ENCODE results near the gene TMEM131. TPM values are rescaled to one million over a fixed set of nuclear protein-coding genes. Genes with fewer than 3 reads are reported as not detected.
A peak's percentile ranks its signal among the peaks of the same experiment; 100 is the strongest.
"Not testable (repeated sequence)": the region's sequence is repeated elsewhere in the genome, so short reads cannot be mapped to it uniquely, and the experiment has no call there.

Gene TMEM131, protein sequence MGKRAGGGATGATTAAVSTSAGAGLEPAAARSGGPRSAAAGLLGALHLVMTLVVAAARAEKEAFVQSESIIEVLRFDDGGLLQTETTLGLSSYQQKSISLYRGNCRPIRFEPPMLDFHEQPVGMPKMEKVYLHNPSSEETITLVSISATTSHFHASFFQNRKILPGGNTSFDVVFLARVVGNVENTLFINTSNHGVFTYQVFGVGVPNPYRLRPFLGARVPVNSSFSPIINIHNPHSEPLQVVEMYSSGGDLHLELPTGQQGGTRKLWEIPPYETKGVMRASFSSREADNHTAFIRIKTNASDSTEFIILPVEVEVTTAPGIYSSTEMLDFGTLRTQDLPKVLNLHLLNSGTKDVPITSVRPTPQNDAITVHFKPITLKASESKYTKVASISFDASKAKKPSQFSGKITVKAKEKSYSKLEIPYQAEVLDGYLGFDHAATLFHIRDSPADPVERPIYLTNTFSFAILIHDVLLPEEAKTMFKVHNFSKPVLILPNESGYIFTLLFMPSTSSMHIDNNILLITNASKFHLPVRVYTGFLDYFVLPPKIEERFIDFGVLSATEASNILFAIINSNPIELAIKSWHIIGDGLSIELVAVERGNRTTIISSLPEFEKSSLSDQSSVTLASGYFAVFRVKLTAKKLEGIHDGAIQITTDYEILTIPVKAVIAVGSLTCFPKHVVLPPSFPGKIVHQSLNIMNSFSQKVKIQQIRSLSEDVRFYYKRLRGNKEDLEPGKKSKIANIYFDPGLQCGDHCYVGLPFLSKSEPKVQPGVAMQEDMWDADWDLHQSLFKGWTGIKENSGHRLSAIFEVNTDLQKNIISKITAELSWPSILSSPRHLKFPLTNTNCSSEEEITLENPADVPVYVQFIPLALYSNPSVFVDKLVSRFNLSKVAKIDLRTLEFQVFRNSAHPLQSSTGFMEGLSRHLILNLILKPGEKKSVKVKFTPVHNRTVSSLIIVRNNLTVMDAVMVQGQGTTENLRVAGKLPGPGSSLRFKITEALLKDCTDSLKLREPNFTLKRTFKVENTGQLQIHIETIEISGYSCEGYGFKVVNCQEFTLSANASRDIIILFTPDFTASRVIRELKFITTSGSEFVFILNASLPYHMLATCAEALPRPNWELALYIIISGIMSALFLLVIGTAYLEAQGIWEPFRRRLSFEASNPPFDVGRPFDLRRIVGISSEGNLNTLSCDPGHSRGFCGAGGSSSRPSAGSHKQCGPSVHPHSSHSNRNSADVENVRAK (N-terminal part only)
- 10 to 100 TPM; 20.0 to 21.4 TPM for total RNA-seq

DNA sequence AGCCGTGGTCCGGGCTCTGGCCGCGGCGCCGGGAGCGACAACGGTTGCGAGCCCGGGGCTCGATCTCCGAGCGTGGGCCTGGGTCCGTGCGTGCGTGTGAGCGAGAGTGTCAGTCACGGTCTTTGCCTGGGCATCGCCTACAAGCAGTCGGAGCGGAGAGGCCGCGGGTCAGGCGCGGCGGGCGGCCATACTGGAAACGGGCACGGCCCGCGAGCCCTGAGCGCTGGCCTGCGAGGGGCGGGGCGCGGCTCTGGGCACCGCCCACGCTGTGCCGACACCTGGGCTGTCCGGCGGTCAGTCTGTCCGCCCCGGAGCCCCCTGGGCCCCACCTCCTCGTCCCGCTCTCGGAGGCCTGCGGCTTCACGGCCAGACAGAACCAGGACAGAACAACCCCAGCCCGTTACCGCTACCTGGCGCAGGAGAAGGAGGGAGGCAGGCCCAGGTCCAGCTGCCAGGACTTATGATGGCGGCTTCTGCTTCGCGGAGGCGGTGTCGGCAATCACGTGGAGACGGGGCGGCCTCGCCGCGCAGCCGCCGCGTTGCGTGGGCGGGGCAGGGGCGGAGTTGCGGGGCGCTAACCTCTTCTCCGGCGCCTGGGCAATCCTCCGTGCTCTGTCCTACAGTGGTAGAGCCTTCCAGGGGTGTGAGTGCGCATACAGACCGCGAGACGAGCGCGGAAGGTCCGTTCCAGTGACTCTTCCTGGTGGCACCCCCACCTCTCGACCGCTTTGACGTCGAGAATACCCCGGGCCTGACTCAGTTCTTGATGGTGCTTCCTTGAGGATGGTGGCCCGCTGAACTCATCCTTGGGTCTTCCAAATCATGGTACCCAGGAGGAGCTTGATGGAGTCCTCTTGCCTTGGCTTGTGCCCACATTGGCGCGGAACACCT lies at the start of gene TMEM131:
TSS of gene TMEM131 (minus strand) at position 215 of the 891 bp plus-strand sequence. CDS start 286 bp downstream, outside the sequence.
- intact Hi-C loops (cut with DNase I): no loop called here
- WGBS, 2 donors: 2 to 3% methylated on average over 19 to 82 of the region's 88 CpGs
- DNase-seq (peak; percentile 94 to 95 (median 94)), ATAC-seq (peak; percentile 93)
- H3K27ac ChIP-seq: peak within 1 kb of the TSS; percentile 65 to 93 (median 86)
- peak; percentile 46 to 66 (median 58) for TF ChIP-seq POLR2A (IDR thresholded peaks at IDR 0.05)
- TF ChIP-seq, protein P1, sequence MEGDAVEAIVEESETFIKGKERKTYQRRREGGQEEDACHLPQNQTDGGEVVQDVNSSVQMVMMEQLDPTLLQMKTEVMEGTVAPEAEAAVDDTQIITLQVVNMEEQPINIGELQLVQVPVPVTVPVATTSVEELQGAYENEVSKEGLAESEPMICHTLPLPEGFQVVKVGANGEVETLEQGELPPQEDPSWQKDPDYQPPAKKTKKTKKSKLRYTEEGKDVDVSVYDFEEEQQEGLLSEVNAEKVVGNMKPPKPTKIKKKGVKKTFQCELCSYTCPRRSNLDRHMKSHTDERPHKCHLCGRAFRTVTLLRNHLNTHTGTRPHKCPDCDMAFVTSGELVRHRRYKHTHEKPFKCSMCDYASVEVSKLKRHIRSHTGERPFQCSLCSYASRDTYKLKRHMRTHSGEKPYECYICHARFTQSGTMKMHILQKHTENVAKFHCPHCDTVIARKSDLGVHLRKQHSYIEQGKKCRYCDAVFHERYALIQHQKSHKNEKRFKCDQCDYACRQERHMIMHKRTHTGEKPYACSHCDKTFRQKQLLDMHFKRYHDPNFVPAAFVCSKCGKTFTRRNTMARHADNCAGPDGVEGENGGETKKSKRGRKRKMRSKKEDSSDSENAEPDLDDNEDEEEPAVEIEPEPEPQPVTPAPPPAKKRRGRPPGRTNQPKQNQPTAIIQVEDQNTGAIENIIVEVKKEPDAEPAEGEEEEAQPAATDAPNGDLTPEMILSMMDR (IDR thresholded peaks at IDR 0.05): no peak
- no peaks in the 10 kb centered on the region for H3K36me3 ChIP-seq (replicated peaks in 1 of 2; ENCODE audit: insufficient read depth in 1 of 2, low read depth in 2 of 2)
- H3K4me3 ChIP-seq: peak within 1 kb of the TSS; percentile 37 to 84
- H3K9me3 ChIP-seq: no peaks in the 10 kb centered on the region
- no peaks in the 10 kb centered on the region for H3K27me3 ChIP-seq
- H3K4me1 ChIP-seq: peaks cover 28% of the 10 kb centered on the region

DNA sequence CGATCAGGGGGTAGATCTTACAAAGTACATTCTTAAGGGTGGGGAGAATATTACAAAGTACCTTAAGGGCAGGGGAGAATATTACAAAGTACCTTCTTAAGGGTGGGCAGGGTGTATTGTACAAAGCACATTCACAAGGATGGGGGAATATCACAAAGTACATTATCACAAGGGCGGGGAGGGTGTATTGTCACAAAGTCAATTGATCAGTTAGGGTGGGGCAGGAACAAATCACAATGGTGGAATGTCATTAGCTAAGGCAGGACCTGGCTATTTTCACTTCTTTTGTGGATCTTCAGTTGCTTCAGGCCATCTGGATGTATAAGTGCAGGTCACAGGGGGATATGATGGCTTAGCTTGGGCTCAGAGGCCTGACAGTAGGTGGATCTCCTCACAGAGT lies 49.0 kb upstream of the TMEM131 start:
- WGBS, 2 donors: 94 to 95% methylated on average over 2 of the region's 2 CpGs
- intact Hi-C loops (cut with DNase I); H3K27ac ChIP-seq; ATAC-seq; H3K4me1 ChIP-seq; H3K9me3 ChIP-seq; H3K27me3 ChIP-seq; DNase-seq; H3K36me3 ChIP-seq (replicated peaks in 1 of 2; ENCODE audit: insufficient read depth in 1 of 2, low read depth in 2 of 2); H3K4me3 ChIP-seq: not testable (repeated sequence)

DNA sequence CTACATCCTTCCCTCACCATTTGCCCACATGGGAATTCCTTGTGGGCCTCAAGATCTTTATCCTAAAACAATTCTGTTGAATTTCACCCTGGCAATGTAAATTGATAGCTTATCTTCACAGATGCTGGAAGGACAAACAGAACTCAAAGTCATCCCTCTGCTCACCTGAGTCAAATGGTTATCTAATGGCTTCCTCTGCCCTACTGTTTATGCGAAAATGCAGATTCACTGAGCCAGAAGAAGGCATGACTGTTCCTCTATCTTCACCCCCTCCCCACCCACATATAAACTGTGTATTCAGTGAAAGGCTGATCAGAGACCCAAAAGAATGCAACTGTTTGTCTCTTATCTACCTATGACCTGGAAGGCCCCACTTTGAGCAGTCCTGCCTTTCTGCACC lies 47.4 kb upstream of the TMEM131 start:
- DNase-seq: no peak
- Histone ChIP-seq H3K27ac (no peak overlapping the region), H3K36me3 (replicated peaks in 1 of 2; ENCODE audit: insufficient read depth in 1 of 2, low read depth in 2 of 2) (no peaks in the 10 kb centered on the region), H3K4me1 (no peaks in the 10 kb centered on the region), H3K9me3 (no peaks in the 10 kb centered on the region), H3K4me3 (no peak overlapping the region), H3K27me3 (no peaks in the 10 kb centered on the region)
- ATAC-seq: no peak
- TF ChIP-seq POLR2A (IDR thresholded peaks at IDR 0.05): no peak
- TF ChIP-seq, protein P1 (IDR thresholded peaks at IDR 0.05): no peak
- WGBS, 2 donors: 80 to 93% methylated on average over 1 of the region's 1 CpG
- intact Hi-C loops (cut with DNase I): no loop called here

DNA sequence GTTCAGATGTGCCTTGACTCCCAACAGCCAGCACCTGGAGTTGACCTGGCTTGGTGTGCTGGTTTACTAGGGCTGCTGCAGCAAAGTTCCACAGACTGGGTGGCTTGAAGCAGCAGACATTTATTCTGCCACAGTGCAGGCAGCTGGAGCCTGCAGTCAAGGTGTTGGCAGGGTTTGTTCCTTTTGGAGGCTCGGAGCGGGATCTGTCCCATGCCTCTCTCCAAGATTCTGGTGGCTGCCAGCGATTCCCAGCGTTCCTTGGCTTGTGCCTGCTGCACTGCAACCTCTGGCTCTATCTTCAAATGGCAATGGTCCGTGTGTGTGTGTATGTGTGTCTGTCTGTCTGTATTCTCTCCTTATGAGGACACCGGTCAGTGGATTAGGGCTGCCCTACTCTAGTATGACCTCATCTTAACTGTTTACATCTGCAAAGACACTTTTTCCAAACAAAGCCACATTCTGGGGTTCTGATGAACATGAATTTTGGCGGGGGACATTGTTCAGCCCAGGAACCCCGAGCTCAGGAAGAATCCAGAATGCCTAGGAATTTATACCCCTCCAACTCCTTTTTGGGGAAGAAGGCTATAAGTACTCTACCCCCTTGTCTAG lies 44.7 kb upstream of the TMEM131 start:
- no peak for ATAC-seq
- H3K27me3 ChIP-seq: no peaks in the 10 kb centered on the region
- H3K27ac ChIP-seq: no peak overlapping the region
- H3K9me3 ChIP-seq: no peaks in the 10 kb centered on the region
- DNase-seq: no peak
- no peak overlapping the region for H3K4me3 ChIP-seq
- TF ChIP-seq POLR2A (IDR thresholded peaks at IDR 0.05): no peak
- TF ChIP-seq, protein P1 (IDR thresholded peaks at IDR 0.05): no peak
- no peaks in the 10 kb centered on the region for H3K4me1 ChIP-seq
- intact Hi-C loops (cut with DNase I): no loop called here
- H3K36me3 ChIP-seq (replicated peaks in 1 of 2; ENCODE audit: insufficient read depth in 1 of 2, low read depth in 2 of 2): no peaks in the 10 kb centered on the region
- WGBS, 2 donors: 90 to 93% methylated on average over 3 to 8 of the region's 8 CpGs
